Endothelial cell of umbilical vein (primary cell): Measurements from ENCODE around the gene INPP5A.
"Not testable (repeated sequence)": the region's sequence is repeated elsewhere in the genome, so short reads cannot be mapped to it uniquely, and the experiment has no call there.

ENCODE experiments used
- EZH2 ChIP-seq: IDR thresholded peaks from 2 replicates; pipeline ENCODE4 v1.6.1; 2012; ENCODE audit warnings: borderline replicate concordance, low read depth, mild to moderate bottlenecking, moderate library complexity, low read length, inconsistent platforms; ENCODE audit not compliant: severe bottlenecking
- MYC ChIP-seq: IDR thresholded peaks from one replicate; pipeline ENCODE4 v1.6.1; 2011; ENCODE audit warnings: mild to moderate bottlenecking, low read depth, low read length
- POLR2A ChIP-seq: IDR thresholded peaks from 2 replicates; pipeline ENCODE4 v1.6.1; 2012; ENCODE audit warnings: low read depth, mild to moderate bottlenecking, control low read depth, low read length
- POLR2AphosphoS5 ChIP-seq: IDR thresholded peaks from 2 replicates; pipeline ENCODE4 v1.6.1; 2012; ENCODE audit warnings: low read depth, mild to moderate bottlenecking, control low read depth, low read length, moderate library complexity; ENCODE audit not compliant: insufficient read depth
- TF ChIP-seq, protein P1 (sequence below), 2 donors: IDR thresholded peaks; 1 replicate in 1 of 2; 2 replicates in 1 of 2; pipeline ENCODE4 v1.5.1; 2011; ENCODE audit warnings: low read length in 2 of 2, mild to moderate bottlenecking in 2 of 2, moderate library complexity in 2 of 2, control low read depth in 1 of 2, inconsistent platforms in 1 of 2, low read depth in 1 of 2; ENCODE audit not compliant: insufficient read depth in 1 of 2; ENCODE audit errors: extremely low read depth in 1 of 2
- TF ChIP-seq, protein P2 (sequence below): IDR thresholded peaks from 2 replicates; pipeline ENCODE4 v1.6.1; 2011; ENCODE audit not compliant: insufficient read depth, insufficient read length

DNA sequence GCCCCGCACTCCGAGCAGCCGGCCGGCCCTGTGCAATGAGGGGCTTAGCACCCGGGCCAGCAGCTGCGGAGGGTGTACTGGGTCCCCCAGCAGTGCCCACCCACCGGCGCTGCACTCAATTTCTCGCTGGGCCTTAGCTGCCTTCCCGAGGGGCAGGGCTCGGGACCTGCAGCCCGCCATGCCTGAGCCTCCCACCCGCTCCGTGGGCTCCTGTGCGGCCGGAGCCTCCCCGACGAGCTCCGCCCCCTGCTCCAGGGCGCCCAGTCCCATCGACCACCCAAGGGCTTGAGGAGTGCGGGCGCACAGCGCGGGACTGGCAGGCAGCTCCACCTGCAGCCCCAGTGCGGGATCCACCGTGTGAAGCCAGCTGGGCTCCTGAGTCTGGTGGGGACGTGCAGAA, 143.2 kb downstream of the INPP5A start:
- TF ChIP-seq EZH2, POLR2AphosphoS5, POLR2A, MYC: not testable (repeated sequence)
- TF ChIP-seq, protein P1, sequence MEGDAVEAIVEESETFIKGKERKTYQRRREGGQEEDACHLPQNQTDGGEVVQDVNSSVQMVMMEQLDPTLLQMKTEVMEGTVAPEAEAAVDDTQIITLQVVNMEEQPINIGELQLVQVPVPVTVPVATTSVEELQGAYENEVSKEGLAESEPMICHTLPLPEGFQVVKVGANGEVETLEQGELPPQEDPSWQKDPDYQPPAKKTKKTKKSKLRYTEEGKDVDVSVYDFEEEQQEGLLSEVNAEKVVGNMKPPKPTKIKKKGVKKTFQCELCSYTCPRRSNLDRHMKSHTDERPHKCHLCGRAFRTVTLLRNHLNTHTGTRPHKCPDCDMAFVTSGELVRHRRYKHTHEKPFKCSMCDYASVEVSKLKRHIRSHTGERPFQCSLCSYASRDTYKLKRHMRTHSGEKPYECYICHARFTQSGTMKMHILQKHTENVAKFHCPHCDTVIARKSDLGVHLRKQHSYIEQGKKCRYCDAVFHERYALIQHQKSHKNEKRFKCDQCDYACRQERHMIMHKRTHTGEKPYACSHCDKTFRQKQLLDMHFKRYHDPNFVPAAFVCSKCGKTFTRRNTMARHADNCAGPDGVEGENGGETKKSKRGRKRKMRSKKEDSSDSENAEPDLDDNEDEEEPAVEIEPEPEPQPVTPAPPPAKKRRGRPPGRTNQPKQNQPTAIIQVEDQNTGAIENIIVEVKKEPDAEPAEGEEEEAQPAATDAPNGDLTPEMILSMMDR (IDR thresholded peaks at IDR 0.05; ENCODE audit: extremely low read depth in 1 of 2, insufficient read depth in 1 of 2, low read depth in 1 of 2, low read length in 2 of 2) = not testable (repeated sequence)
- TF ChIP-seq, protein P2, sequence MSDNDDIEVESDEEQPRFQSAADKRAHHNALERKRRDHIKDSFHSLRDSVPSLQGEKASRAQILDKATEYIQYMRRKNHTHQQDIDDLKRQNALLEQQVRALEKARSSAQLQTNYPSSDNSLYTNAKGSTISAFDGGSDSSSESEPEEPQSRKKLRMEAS = not testable (repeated sequence)
